ENCODE data around the gene SLC9C1.

DNA sequence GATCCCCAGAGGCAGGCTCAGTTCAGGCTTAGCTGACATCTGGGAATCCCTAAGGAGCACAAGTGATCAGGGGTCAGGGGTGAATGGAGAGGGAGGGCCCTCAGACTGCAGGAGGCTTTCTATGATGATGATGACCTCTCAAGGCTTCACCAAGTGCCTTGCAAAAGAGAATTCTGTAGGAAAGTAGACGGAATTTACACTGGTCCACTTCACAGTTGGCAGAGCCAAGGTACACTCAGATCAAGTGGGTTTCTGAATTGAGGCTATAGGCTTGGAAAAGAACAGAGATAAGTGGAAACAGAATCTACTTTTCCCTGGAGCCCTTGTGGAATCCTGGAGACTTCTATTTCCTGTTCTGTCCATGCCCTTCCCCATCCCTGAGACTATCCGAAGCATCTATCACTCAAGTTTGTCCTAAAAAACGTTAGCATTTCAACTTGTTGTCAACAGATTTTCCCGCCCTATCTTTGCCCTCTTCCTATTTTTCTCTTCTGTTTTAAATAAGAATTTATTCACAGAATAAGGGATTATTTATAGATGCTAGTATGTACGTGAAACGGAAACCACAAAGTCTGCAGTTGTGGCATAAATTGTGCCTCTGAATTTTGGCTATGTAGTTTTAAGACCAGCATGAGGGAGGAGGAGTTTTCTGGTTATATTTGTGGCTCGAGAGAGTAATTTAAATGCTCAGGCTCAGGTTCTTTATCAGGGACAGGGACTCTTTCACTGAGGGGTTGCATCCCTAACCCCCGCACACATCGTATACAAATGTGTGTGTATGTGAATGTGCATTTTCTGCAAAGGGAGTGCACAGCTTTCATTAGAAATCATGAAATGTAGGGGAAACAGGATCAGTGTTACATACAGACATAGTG lies 173.8 kb downstream of the SLC9C1 start:
- TF ChIP-seq, protein P1, sequence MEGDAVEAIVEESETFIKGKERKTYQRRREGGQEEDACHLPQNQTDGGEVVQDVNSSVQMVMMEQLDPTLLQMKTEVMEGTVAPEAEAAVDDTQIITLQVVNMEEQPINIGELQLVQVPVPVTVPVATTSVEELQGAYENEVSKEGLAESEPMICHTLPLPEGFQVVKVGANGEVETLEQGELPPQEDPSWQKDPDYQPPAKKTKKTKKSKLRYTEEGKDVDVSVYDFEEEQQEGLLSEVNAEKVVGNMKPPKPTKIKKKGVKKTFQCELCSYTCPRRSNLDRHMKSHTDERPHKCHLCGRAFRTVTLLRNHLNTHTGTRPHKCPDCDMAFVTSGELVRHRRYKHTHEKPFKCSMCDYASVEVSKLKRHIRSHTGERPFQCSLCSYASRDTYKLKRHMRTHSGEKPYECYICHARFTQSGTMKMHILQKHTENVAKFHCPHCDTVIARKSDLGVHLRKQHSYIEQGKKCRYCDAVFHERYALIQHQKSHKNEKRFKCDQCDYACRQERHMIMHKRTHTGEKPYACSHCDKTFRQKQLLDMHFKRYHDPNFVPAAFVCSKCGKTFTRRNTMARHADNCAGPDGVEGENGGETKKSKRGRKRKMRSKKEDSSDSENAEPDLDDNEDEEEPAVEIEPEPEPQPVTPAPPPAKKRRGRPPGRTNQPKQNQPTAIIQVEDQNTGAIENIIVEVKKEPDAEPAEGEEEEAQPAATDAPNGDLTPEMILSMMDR (IDR thresholded peaks at IDR 0.05), result no peak
- TF ChIP-seq EP300 (IDR thresholded peaks at IDR 0.05; ENCODE audit: low read depth) (no peak), POLR2AphosphoS5 (IDR thresholded peaks at IDR 0.05) (no peak), POLR2A (IDR thresholded peaks at IDR 0.05) (no peak)
